K562 (cell line): ENCODE measurements around the gene ACVR2B. TPM values are rescaled to one million over a fixed set of nuclear protein-coding genes. Genes with fewer than 3 reads are reported as not detected.
A peak's percentile ranks its signal among the peaks of the same experiment; 100 is the strongest.

Source experiments
- DIDO1 ChIP-seq: fragments of 450-650 bp; IDR thresholded peaks from 2 replicates; pipeline ENCODE4 v1.6.1; 2016; ENCODE audit warnings: low read depth, missing biosample characterization, missing genetic modification characterization
- KAT8 ChIP-seq: fragments of 450-650 bp; IDR thresholded peaks from 2 replicates; pipeline ENCODE4 v1.6.1; 2016; ENCODE audit warnings: low read depth, mild to moderate bottlenecking
- MAFG ChIP-seq: fragments of 450-650 bp; conservative IDR thresholded peaks from 2 replicates; pipeline ENCODE4 v1.6.1; 2016; ENCODE audit warnings: missing genetic modification characterization, missing compliant biosample characterization
- ZBTB8A ChIP-seq: fragments of 450-650 bp; IDR thresholded peaks from 2 replicates; pipeline ENCODE4 v1.6.1; 2018; ENCODE audit warnings: mild to moderate bottlenecking, moderate library complexity; ENCODE audit not compliant: partially characterized antibody
- ZNF785 ChIP-seq: fragments of 250-450 bp; sonication (Bioruptor Pico); IDR thresholded peaks from 2 replicates; pipeline ENCODE4 v1.4.0; 2020; ENCODE audit warnings: mild to moderate bottlenecking
- polyA plus RNA-seq, 8 experiments: library from polyadenylated mRNA; depleted of rRNA in 4 of 8; stranded (reverse) in 5 of 8; unstranded in 3 of 8; fragments of >200 nt; fragmentation: Nextera tagmentation in 2 of 8; fragmentation: Illumina TruSeq in 1 of 8; extraction: Ambion mirVana in 2 of 8; extraction: Trizol in 1 of 8; gene quantifications; 2 replicates each; pipeline versions ENCODE4 v1.2.1 to v1.2.3, GENCODE V29; 2011 to 2014; ENCODE audit warnings: inconsistent platforms in 1 of 8, missing spikeins in 1 of 8
- total RNA-seq, 7 experiments: library from RNA; depleted of rRNA in 6 of 7; stranded (reverse); fragments of >200 nt in 6 of 7; fragmentation: Illumina TruSeq in 2 of 7; extraction: Trizol in 2 of 7; gene quantifications; 2 replicates each; pipeline versions ENCODE4 v1.2.1 to v1.2.3, GENCODE V29; 2011 to 2021; ENCODE audit warnings: low replicate concordance in 1 of 7
- TF ChIP-seq, protein P1 (sequence below), 2 experiments: IDR thresholded peaks; 2 replicates each; pipeline ENCODE4 v1.6.1; 2011; ENCODE audit warnings: borderline replicate concordance in 1 of 2, control low read depth in 1 of 2, low read depth in 1 of 2, low read length in 1 of 2, mild to moderate bottlenecking in 1 of 2, mixed read lengths in 1 of 2, moderate library complexity in 1 of 2; ENCODE audit not compliant: insufficient read depth in 1 of 2, insufficient read length in 1 of 2, poor library complexity in 1 of 2, severe bottlenecking in 1 of 2; ENCODE audit errors: extremely low read depth in 1 of 2
- TF ChIP-seq, protein P2 (sequence below): fragments of 250-450 bp; sonication (Bioruptor Pico); IDR thresholded peaks from 2 replicates; pipeline ENCODE4 v1.9.0; 2021; ENCODE audit warnings: mild to moderate bottlenecking, inconsistent platforms
- TF ChIP-seq, protein P3 (sequence below): fragments of 450-650 bp; formaldehyde crosslinking; IDR thresholded peaks from 2 replicates; pipeline ENCODE4 v1.4.0; 2020; ENCODE audit warnings: mild to moderate bottlenecking, moderate library complexity
- TF ChIP-seq, protein P4 (sequence below): fragments of 250-450 bp; sonication (Bioruptor Pico); IDR thresholded peaks from 2 replicates; pipeline ENCODE4 v1.4.0; 2020; ENCODE audit warnings: borderline replicate concordance
- TF ChIP-seq, protein P5 (sequence below): fragments of 250-450 bp; sonication (Bioruptor Pico); IDR thresholded peaks from 2 replicates; pipeline ENCODE4 v1.4.0; 2020; ENCODE audit warnings: mild to moderate bottlenecking, moderate library complexity, borderline replicate concordance
- TF ChIP-seq, protein P6 (sequence below): sonication (generic); formaldehyde crosslinking; IDR thresholded peaks from 2 replicates; pipeline ENCODE4 v1.9.0; 2022; ENCODE audit warnings: mild to moderate bottlenecking, missing genetic modification reagents

ACVR2B gene
- total and polyA plus RNA-seq, 9 of the 15 experiments (the other 6 are each of a cell fraction or from before 2014, with no cell fraction given), result 1.8 to 23.7 (median 7.1) TPM

DNA sequence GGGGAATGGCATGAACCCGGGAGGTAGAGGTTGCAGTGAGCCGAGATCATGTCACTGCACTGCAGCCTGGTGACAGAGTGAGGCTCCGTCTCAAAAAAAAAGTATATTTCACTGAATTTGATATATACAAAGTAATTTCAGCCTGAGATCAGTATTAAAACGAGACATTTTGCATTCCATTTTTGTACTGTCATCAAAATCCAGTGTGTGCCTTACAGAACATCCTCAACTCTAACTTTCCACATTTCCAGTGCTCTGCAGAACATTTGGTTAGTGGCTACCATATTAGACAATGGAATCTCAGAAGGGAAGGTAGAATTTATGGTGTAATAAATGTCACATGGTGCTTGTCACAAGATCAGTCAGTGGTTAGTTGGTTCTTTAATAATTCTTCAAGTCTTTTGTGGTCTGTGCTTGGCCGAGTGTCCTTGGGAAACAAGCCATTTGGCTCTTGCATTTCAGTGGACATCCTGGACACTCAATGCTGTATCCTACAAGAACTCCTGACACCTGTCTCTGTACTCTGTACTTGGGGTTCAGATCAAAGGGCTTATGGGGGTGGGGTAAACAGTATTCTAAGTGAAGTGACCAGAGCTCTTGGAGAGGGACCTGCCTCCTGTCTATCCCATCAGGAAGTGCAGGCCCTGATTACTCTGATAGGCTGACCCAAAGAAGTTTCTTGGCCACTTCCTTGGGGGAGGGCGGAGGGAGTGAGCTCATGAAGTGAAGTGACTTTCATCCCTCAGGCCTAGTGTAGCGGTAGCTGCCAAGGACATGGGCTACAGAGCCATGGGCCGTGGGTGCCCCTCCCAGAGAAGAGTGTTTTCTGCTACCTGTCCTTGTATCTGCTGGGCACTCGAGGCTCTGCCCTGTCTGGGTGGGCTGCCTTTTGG, 3.7 kb downstream of the ACVR2B start (continued):
- TF ChIP-seq, protein P1, sequence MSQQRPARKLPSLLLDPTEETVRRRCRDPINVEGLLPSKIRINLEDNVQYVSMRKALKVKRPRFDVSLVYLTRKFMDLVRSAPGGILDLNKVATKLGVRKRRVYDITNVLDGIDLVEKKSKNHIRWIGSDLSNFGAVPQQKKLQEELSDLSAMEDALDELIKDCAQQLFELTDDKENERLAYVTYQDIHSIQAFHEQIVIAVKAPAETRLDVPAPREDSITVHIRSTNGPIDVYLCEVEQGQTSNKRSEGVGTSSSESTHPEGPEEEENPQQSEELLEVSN (IDR thresholded peaks at IDR 0.05; ENCODE audit: borderline replicate concordance in 1 of 2, extremely low read depth in 1 of 2, insufficient read depth in 1 of 2, insufficient read length in 1 of 2, low read depth in 1 of 2, low read length in 1 of 2, poor library complexity in 1 of 2, severe bottlenecking in 1 of 2), result no peak
- TF ChIP-seq DIDO1 (tag) (no peak), ZNF785 (CRISPR knock-in tag) (no peak), MAFG (tag) (peak; percentile 59), ZBTB8A (no peak), KAT8 (no peak)
- TF ChIP-seq, protein P2, sequence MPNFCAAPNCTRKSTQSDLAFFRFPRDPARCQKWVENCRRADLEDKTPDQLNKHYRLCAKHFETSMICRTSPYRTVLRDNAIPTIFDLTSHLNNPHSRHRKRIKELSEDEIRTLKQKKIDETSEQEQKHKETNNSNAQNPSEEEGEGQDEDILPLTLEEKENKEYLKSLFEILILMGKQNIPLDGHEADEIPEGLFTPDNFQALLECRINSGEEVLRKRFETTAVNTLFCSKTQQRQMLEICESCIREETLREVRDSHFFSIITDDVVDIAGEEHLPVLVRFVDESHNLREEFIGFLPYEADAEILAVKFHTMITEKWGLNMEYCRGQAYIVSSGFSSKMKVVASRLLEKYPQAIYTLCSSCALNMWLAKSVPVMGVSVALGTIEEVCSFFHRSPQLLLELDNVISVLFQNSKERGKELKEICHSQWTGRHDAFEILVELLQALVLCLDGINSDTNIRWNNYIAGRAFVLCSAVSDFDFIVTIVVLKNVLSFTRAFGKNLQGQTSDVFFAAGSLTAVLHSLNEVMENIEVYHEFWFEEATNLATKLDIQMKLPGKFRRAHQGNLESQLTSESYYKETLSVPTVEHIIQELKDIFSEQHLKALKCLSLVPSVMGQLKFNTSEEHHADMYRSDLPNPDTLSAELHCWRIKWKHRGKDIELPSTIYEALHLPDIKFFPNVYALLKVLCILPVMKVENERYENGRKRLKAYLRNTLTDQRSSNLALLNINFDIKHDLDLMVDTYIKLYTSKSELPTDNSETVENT (CRISPR knock-in tag), result no peak
- TF ChIP-seq, protein P3, sequence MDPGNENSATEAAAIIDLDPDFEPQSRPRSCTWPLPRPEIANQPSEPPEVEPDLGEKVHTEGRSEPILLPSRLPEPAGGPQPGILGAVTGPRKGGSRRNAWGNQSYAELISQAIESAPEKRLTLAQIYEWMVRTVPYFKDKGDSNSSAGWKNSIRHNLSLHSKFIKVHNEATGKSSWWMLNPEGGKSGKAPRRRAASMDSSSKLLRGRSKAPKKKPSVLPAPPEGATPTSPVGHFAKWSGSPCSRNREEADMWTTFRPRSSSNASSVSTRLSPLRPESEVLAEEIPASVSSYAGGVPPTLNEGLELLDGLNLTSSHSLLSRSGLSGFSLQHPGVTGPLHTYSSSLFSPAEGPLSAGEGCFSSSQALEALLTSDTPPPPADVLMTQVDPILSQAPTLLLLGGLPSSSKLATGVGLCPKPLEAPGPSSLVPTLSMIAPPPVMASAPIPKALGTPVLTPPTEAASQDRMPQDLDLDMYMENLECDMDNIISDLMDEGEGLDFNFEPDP, result no peak
- TF ChIP-seq, protein P4, sequence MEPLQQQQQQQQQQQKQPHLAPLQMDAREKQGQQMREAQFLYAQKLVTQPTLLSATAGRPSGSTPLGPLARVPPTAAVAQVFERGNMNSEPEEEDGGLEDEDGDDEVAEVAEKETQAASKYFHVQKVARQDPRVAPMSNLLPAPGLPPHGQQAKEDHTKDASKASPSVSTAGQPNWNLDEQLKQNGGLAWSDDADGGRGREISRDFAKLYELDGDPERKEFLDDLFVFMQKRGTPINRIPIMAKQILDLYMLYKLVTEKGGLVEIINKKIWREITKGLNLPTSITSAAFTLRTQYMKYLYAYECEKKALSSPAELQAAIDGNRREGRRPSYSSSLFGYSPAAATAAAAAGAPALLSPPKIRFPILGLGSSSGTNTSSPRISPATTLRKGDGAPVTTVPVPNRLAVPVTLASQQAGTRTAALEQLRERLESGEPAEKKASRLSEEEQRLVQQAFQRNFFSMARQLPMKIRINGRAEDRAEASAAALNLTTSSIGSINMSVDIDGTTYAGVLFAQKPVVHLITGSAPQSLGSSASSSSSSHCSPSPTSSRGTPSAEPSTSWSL (CRISPR knock-in tag), result no peak
- TF ChIP-seq, protein P5, sequence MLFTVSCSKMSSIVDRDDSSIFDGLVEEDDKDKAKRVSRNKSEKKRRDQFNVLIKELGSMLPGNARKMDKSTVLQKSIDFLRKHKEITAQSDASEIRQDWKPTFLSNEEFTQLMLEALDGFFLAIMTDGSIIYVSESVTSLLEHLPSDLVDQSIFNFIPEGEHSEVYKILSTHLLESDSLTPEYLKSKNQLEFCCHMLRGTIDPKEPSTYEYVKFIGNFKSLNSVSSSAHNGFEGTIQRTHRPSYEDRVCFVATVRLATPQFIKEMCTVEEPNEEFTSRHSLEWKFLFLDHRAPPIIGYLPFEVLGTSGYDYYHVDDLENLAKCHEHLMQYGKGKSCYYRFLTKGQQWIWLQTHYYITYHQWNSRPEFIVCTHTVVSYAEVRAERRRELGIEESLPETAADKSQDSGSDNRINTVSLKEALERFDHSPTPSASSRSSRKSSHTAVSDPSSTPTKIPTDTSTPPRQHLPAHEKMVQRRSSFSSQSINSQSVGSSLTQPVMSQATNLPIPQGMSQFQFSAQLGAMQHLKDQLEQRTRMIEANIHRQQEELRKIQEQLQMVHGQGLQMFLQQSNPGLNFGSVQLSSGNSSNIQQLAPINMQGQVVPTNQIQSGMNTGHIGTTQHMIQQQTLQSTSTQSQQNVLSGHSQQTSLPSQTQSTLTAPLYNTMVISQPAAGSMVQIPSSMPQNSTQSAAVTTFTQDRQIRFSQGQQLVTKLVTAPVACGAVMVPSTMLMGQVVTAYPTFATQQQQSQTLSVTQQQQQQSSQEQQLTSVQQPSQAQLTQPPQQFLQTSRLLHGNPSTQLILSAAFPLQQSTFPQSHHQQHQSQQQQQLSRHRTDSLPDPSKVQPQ, result no peak
- TF ChIP-seq, protein P6, sequence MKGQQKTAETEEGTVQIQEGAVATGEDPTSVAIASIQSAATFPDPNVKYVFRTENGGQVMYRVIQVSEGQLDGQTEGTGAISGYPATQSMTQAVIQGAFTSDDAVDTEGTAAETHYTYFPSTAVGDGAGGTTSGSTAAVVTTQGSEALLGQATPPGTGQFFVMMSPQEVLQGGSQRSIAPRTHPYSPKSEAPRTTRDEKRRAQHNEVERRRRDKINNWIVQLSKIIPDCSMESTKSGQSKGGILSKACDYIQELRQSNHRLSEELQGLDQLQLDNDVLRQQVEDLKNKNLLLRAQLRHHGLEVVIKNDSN, result no peak
